GM21737 (cell line): ENCODE measurements around the gene EPHB1.

Experiments used
- ATAC-seq: cut with Tn5 transposase; IDR thresholded peaks from one replicate; pipeline ENCODE4 v1.9.1; 2021; ENCODE audit warnings: mild to moderate bottlenecking, moderate library complexity; ENCODE audit not compliant: unreplicated experiment

The EPHB1 gene

GRCh38 chr3:134794950-134795745, at the start of gene EPHB1:
Gene EPHB1 (plus strand): TSS chr3:134795260.
- peak; percentile 66 for ATAC-seq

- no peak for ATAC-seq
Observed at GRCh38 chr3:134748698-134749097, 46.4 kb upstream of the EPHB1 start.

- no peak for ATAC-seq
Observed at GRCh38 chr3:134749174-134749573, 45.9 kb upstream of the EPHB1 start.

- no peak for ATAC-seq
Observed at GRCh38 chr3:134749802-134750553, 45.1 kb upstream of the EPHB1 start.

GRCh38 chr3:134751831-134752230, 43.2 kb upstream of the EPHB1 start:
- no peak for ATAC-seq

GRCh38 chr3:134752761-134753461, 42.1 kb upstream of the EPHB1 start:
- ATAC-seq: no peak

- ATAC-seq: no peak
Observed at GRCh38 chr3:134753999-134754742, 40.9 kb upstream of the EPHB1 start.

GRCh38 chr3:134754768-134755559, 40.1 kb upstream of the EPHB1 start:
- ATAC-seq: peak; percentile 73

- no peak for ATAC-seq
Observed at GRCh38 chr3:134755821-134756220, 39.2 kb upstream of the EPHB1 start.

- ATAC-seq: no peak
Observed at GRCh38 chr3:134757549-134758069, 37.5 kb upstream of the EPHB1 start.

- ATAC-seq: no peak
Observed at GRCh38 chr3:134761213-134761612, 33.8 kb upstream of the EPHB1 start.

- ATAC-seq: no peak
Observed at GRCh38 chr3:134762016-134762415, 33.0 kb upstream of the EPHB1 start.

GRCh38 chr3:134765468-134765867, 29.6 kb upstream of the EPHB1 start:
- no peak for ATAC-seq

- ATAC-seq: no peak
Observed at GRCh38 chr3:134766290-134766689, 28.8 kb upstream of the EPHB1 start.

GRCh38 chr3:134768116-134768515, 26.9 kb upstream of the EPHB1 start:
- ATAC-seq: no peak

- ATAC-seq: no peak
Observed at GRCh38 chr3:134768837-134769236, 26.2 kb upstream of the EPHB1 start.

GRCh38 chr3:134769287-134769868, 25.7 kb upstream of the EPHB1 start:
- ATAC-seq: no peak

GRCh38 chr3:134772011-134772410, 23.0 kb upstream of the EPHB1 start:
- no peak for ATAC-seq

- ATAC-seq: no peak
Observed at GRCh38 chr3:134772591-134772990, 22.5 kb upstream of the EPHB1 start.
